GM18498 (cell line): Measurements from ENCODE around the gene MRPL41.
"Not testable (repeated sequence)": the region's sequence is repeated elsewhere in the genome, so short reads cannot be mapped to it uniquely, and the experiment has no call there.

Source experiments
- ATAC-seq: cut with Tn5 transposase; IDR thresholded peaks from one replicate; pipeline ENCODE4 v1.9.1; 2021; ENCODE audit warnings: mild to moderate bottlenecking, moderate library complexity; ENCODE audit not compliant: unreplicated experiment

MRPL41 gene

GRCh38 chr9:137581361-137582285, 29.9 kb downstream of the MRPL41 start:
- no peak for ATAC-seq

DNA sequence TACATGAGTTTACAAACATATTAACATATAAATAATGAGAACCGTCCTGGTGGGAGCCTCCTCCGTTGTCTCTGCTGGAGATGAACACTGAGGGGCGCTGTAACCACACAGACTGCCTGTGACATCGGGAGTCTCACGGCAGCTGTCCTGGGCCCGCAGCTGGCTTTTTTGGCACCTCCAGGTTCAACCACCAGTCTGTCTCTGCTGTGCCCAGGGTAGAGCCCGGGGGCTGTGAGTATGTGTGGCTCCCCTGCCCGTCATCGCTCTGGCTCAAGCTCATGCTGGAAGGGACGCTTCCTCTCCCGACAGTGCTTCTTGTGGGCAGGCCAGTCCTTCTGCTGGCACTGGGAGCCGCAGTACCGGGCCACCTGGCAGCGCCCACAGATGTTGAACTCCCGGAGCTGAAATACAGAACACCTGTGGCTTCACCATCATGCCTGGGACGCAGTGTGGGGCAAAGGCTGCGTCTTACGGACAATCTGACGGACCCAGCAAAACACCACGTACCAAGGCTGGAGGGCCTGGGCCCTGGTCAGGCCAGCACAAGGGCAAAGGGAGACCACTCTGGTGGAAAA, 30.7 kb downstream of the MRPL41 start:
- ATAC-seq = no peak

- no peak for ATAC-seq
Observed at GRCh38 chr9:137583347-137583746, 31.7 kb downstream of the MRPL41 start.

GRCh38 chr9:137583957-137584356, 32.3 kb downstream of the MRPL41 start:
- no peak for ATAC-seq

DNA sequence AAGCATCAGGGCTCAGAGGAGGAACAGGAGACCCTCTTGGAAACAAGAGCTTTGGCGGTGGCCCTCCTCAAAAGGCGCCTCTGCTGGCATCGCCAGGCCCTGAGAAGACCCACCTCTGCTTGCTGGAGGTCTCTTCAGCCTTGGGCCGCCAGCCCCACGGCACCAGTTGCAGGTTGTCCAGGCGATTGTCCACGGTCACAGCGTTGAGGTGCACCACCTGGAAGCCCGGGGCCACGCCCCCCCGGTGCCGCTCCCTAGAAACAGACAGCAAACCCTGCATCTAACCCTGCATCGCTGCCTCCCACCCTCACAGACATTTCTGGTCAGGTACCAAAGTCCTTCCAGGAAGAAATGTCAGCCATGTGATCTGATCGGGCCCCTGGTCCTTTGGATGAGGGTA, 35.2 kb downstream of the MRPL41 start:
- ATAC-seq = no peak

GRCh38 chr9:137588311-137588710, 36.6 kb downstream of the MRPL41 start:
- no peak for ATAC-seq

DNA sequence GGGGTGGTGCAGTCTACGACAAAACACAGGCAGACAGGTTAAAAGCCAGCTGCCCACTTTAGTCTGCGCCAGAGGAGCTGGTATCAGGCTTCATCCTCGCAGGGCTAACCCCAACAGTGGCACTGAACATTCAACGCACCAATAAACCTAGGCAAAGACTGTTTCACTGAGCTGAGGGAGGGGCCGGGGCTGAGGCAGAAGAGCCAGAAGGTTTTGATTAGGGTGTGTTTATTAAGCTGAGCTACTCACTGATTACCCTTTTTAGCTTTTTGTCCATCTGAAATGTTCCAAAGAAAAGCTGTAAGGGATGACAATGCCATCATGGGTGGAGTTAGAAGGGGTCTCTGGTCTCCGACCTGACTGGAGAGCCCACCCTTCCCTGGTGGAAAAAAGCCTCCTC, 37.2 kb downstream of the MRPL41 start:
- ATAC-seq = no peak

DNA sequence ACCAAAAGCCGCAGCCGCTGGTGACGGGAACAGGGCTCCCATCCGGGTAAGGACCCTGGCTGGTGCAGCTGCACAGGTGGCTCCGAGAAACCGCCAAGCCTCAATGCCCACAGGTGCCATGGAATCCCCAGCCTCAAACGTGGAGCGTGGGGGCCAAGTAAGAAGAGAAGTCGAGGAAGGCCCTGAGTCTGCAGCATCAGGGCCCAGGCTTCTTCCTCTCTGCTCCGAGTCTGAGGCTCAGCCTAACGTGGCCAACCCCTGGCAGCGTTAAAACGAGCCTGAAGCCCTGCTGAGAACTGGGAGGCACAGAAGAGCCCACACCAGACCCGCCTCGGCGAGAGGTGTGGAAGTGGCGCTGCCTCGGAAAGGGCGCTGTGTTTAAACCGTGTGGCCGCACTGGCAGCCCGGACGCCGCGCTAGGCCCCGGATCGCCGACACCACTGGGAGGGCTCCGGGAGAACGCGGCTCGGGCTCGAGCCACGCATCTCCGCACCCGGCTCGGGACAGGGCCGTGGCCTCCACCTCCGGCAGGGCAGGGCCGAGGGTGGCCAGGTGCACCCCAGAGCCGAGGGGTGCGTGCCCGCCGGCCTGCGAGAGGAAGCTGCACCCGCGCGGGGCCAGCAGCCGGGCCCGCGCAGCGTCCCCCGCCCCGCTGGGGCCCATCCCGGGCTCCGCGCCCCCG, 37.9 kb downstream of the MRPL41 start:
- ATAC-seq = peak; percentile 20

GRCh38 chr9:137590123-137590468, 38.4 kb downstream of the MRPL41 start:
- ATAC-seq = peak; percentile 17

GRCh38 chr9:137590469-137591383, 39.0 kb downstream of the MRPL41 start, which contains the start of gene ZMYND19:
ZMYND19 (minus strand) TSS chr9:137590512; CDS start chr9:137590263, 249 bp downstream.
- ATAC-seq = peak; percentile 87

DNA sequence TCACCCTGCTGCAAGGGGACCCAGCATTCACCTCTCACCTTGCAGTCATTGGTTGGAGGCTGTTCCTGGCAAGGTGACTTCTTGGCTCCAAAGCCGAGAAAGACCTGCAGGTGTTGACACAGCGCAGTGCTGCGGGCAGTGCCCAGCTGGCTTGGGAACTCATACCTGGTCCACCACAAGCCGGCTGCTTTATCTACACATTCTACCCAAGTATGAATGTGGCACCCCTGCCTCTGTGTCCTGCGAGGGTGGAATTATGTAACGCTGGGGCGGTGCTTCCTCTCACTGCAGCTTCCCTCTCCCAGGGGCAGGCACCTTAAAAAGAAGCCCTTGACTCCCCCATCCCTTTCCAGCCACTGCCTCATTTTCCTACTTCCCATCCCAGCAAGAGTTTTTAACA, 41.1 kb downstream of the MRPL41 start:
- ATAC-seq = no peak

- ATAC-seq = no peak
Observed at GRCh38 chr9:137593176-137593575, 41.5 kb downstream of the MRPL41 start.

GRCh38 chr9:137596577-137596976, 44.9 kb downstream of the MRPL41 start:
- ATAC-seq = not testable (repeated sequence)

- ATAC-seq = no peak
Observed at GRCh38 chr9:137598943-137599342, 47.3 kb downstream of the MRPL41 start.
